Activated CD8-positive, alpha-beta T cell treated with anti-CD3 and anti-CD28 coated beads for 36 hours (primary cell): Measurements from ENCODE around the gene TMEM82. TPM values are rescaled to one million over a fixed set of nuclear protein-coding genes. Genes with fewer than 3 reads are reported as not detected.
A peak's percentile ranks its signal among the peaks of the same experiment; 100 is the strongest.

Source experiments
- ATAC-seq: fragments of 200-7000 bp; cut with Tn5 transposase; one replicate; pipeline ENCODE4 v1.10.0; 2021; ENCODE audit warnings: mild to moderate bottlenecking, moderate library complexity
- CTCF ChIA-PET: fragments of 350-600 bp; sonication (Branson Sonifier 250); formaldehyde crosslinking; loops from one replicate; lab custom pipeline; 2021; ENCODE audit warnings: antibody characterized with exemption; lab: Charles Lee
- POLR2A ChIA-PET: fragments of 350-600 bp; sonication (Branson Sonifier 250); formaldehyde crosslinking; loops from one replicate; lab custom pipeline; 2021; ENCODE audit warnings: antibody characterized with exemption; lab: Charles Lee
- DNase-seq: peaks from one replicate; pipeline ENCODE4 v3.0.0-alpha.2; 2020
- H3K27ac Mint-ChIP-seq: one replicate; pipeline ENCODE4 v1.8.0; 2021; ENCODE audit warnings: mild to moderate bottlenecking, mixed read lengths
- H3K27me3 Mint-ChIP-seq: one replicate; pipeline ENCODE4 v1.8.0; 2021; ENCODE audit warnings: mixed read lengths
- H3K36me3 Mint-ChIP-seq: one replicate; pipeline ENCODE4 v1.8.0; 2021; ENCODE audit warnings: low read depth, mixed read lengths
- H3K4me1 Mint-ChIP-seq: one replicate; pipeline ENCODE4 v1.8.0; 2021; ENCODE audit warnings: low read depth, mixed read lengths
- H3K4me3 Mint-ChIP-seq: one replicate; pipeline ENCODE4 v1.8.0; 2021; ENCODE audit warnings: mild to moderate bottlenecking, moderate library complexity, mixed read lengths
- H3K9me3 Mint-ChIP-seq: one replicate; pipeline ENCODE4 v1.8.0; 2021; ENCODE audit warnings: mixed read lengths
- CTCF ChIP-seq: fragments of 200-600 bp; IDR thresholded peaks from one replicate; pipeline ENCODE4 v1.8.0; 2022; ENCODE audit warnings: antibody characterized with exemption, mild to moderate bottlenecking
- intact Hi-C: fragments of 100-400 bp; cut with micrococcal nuclease; formaldehyde crosslinking; loops from one replicate; pipeline ENCODE4 v1.10.0; 2022
- total RNA-seq, 2 experiments: library from RNA; stranded (reverse); gene quantifications; one replicate each; pipeline ENCODE4 v1.2.3, GENCODE V29; 2021

TMEM82 gene
- total RNA-seq, 2 experiments from 2014 or later = not detected

DNA sequence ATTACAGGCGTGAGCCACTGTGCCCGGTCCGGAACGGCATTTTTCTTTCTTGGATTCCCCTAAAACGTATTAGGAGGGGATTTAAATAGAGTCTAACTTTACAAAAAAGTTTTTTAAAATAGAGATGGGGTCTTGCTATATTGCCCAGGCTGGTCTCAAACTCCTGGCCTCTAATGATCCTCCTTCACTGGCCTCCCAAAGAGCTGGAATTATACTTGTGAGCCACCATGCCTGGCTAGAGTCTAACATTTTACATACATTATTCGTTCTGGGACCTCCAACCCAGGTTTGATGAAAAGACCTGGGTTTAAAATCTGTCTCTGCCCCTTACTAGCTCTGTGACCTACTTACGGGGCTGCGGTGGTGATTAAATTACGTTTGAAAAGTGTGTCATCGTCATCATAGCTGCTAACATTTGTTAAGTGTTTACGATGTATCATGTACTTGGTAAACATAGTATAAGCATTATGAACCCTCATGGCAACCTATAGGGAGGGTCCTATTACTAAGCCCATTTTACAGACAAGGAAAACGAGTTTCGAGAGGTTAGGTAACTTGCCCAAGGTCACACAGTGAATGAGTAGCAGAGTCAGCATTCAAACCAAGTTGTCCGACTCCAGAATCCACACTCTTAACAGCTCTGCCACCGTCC, 33.7 kb upstream of the TMEM82 start:
- POLR2A ChIA-PET = interaction anchor here (1.0 kb wide), 1 partner anchor 130 kb away, joined by 3 read pairs; no protein-coding TSS in a partner anchor
- DNase-seq (no peak), ATAC-seq (no peak)
- Mint-ChIP-seq H3K9me3 (no peaks in the 10 kb centered on the region), H3K27ac (no peak overlapping the region), H3K4me3 (no peak overlapping the region), H3K27me3 (no peaks in the 10 kb centered on the region), H3K4me1 (peaks cover 13% of the 10 kb centered on the region), H3K36me3 (peaks cover 7% of the 10 kb centered on the region)
- CTCF ChIA-PET = interaction anchor here (1.0 kb wide), 3 partner anchors 11 to 83 kb away, joined by 3 read pairs; no protein-coding TSS in a partner anchor
- intact Hi-C loops = no loop called here
- TF ChIP-seq CTCF = no peak

GRCh38 chr1:15709226-15709625, 33.1 kb upstream of the TMEM82 start:
- ATAC-seq (no peak), DNase-seq (no peak)
- ChIA-PET POLR2A (interaction anchor here (1.0 kb wide), 1 partner anchor 131 kb away, joined by 3 read pairs; no protein-coding TSS in a partner anchor), CTCF (interaction anchor here (1.0 kb wide), 3 partner anchors 11 to 82 kb away, joined by 3 read pairs; no protein-coding TSS in a partner anchor)
- peaks cover 12% of the 10 kb centered on the region for H3K4me1 Mint-ChIP-seq
- intact Hi-C loops = no loop called here
- peaks cover 7% of the 10 kb centered on the region for H3K36me3 Mint-ChIP-seq
- no peak overlapping the region for H3K4me3 Mint-ChIP-seq
- TF ChIP-seq CTCF = no peak
- H3K27me3 Mint-ChIP-seq = no peaks in the 10 kb centered on the region
- no peak overlapping the region for H3K27ac Mint-ChIP-seq
- H3K9me3 Mint-ChIP-seq = no peaks in the 10 kb centered on the region

DNA sequence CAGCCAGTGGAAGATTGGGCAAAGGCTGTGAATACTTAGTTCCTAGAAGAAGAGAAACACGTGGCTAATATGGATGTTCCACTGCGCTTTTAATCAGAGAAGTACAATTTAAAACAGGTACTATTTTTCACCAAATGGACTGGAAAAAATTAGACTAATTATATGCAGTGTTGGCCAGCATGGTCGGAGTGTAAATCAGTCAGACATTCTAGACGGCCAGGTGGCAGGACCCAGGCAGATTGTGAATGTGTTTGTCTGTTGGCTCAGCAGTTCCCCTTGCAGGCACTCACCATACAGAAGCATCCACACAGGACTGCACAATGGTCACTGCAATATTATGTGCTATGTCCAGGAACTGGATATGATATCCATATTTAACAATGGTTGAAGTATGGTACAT, 30.1 kb upstream of the TMEM82 start:
- CTCF ChIA-PET = no interaction called here
- ATAC-seq = no peak
- TF ChIP-seq CTCF = no peak
- intact Hi-C loops = no loop called here
- Mint-ChIP-seq H3K27me3 (no peaks in the 10 kb centered on the region), H3K4me1 (peaks cover 10% of the 10 kb centered on the region), H3K4me3 (no peak overlapping the region), H3K9me3 (no peaks in the 10 kb centered on the region), H3K27ac (no peak overlapping the region), H3K36me3 (peaks cover 2% of the 10 kb centered on the region)
- peak; percentile 9 for DNase-seq
- POLR2A ChIA-PET = interaction anchor here (1.3 kb wide), 1 partner anchor 14 kb away, joined by 3 read pairs; no protein-coding TSS in a partner anchor

DNA sequence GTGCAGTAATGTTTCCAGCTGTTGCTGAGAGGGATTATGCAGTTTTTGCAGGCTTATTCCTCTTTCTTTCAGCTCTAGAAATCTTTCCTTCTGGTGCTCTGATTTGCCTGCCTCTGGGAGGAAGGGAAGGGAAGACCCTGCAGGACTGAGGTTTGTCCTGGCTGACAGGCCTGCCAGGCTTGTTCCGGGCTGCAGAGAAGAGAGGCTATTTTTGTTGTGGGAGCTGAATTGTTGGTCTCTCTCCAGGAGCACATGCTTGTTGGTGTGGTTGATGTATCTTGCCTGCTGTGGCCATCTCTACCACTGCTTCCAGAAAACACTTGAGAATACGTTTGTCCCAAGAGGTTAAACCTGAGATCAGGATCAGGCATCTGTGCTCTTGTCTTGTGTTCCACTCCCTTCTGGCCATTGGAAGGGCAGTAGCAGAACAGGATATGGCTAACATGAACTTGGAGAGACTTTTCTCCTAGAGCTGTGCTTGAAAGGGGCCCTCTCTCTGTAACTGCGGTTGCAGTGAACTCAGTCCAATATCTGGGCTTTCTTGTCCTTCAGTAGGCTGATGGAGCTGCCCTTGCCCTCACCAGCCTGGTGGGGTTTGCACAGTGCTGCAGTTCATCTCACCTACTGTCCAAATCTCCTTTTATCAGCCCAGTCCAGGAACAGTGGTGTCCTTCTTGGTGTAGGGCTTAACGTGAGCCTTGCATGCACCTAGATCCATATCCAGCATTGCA, 27.7 kb upstream of the TMEM82 start:
- intact Hi-C loops = no loop called here
- CTCF ChIA-PET = interaction anchor here (1.5 kb wide), 1 partner anchor 17 kb away, joined by 3 read pairs; no protein-coding TSS in a partner anchor

More for the DNA sequence above, 27.7 kb upstream of the TMEM82 start:
- Mint-ChIP-seq H3K27ac (no peak overlapping the region), H3K27me3 (no peaks in the 10 kb centered on the region), H3K9me3 (no peaks in the 10 kb centered on the region), H3K36me3 (peaks cover 5% of the 10 kb centered on the region), H3K4me3 (no peak overlapping the region), H3K4me1 (peaks cover 6% of the 10 kb centered on the region)
- no peak for DNase-seq
- POLR2A ChIA-PET = interaction anchor here (0.9 kb wide), 1 partner anchor 9 kb away, joined by 3 read pairs; no protein-coding TSS in a partner anchor
- no peak for ATAC-seq
- TF ChIP-seq CTCF = no peak
